Glutamatergic neuron (in vitro differentiated cells): ENCODE measurements around the gene ADARB2. TPM values are rescaled to one million over a fixed set of nuclear protein-coding genes. Genes with fewer than 3 reads are reported as not detected.

Experiments
- DNase-seq: peaks from one replicate; pipeline ENCODE4 v3.0.0; 2022
- H3K27ac Mint-ChIP-seq: one replicate; pipeline ENCODE4 v1.8.0; 2020; ENCODE audit warnings: mild to moderate bottlenecking, mixed read lengths, inconsistent platforms; ENCODE audit not compliant: unreplicated experiment
- H3K27me3 Mint-ChIP-seq: one replicate; pipeline ENCODE4 v1.8.0; 2020; ENCODE audit warnings: mild to moderate bottlenecking, moderate library complexity, mixed read lengths, inconsistent platforms; ENCODE audit not compliant: unreplicated experiment
- H3K36me3 Mint-ChIP-seq: one replicate; pipeline ENCODE4 v1.8.0; 2020; ENCODE audit warnings: mild to moderate bottlenecking, mixed read lengths, inconsistent platforms; ENCODE audit not compliant: unreplicated experiment
- H3K4me1 Mint-ChIP-seq: one replicate; pipeline ENCODE4 v1.8.0; 2020; ENCODE audit warnings: mild to moderate bottlenecking, low read depth, mixed read lengths, inconsistent platforms; ENCODE audit not compliant: unreplicated experiment
- H3K4me3 Mint-ChIP-seq: one replicate; pipeline ENCODE4 v1.8.0; 2020; ENCODE audit warnings: mild to moderate bottlenecking, mixed read lengths, inconsistent platforms; ENCODE audit not compliant: unreplicated experiment
- H3K9me3 Mint-ChIP-seq: one replicate; pipeline ENCODE4 v1.8.0; 2020; ENCODE audit warnings: mild to moderate bottlenecking, moderate library complexity, mixed read lengths, inconsistent platforms; ENCODE audit not compliant: unreplicated experiment
- CTCF ChIP-seq: fragments of 200-600 bp; sonication (generic); IDR thresholded peaks from one replicate; pipeline ENCODE4 v1.5.0; 2021; ENCODE audit not compliant: partially characterized antibody, unreplicated experiment
- total RNA-seq: library from RNA; stranded (reverse); fragmentation: NEBNext Ultra II Directional; extraction: Animal tissue kit (Norgen Biotek cat#: 25700); gene quantifications from one replicate; pipeline ENCODE4 v1.2.1, GENCODE V29; 2021; ENCODE audit not compliant: unreplicated experiment

The ADARB2 gene
- total RNA-seq, 1 donor from 2014 or later, result 20.6 TPM

- no peak for TF ChIP-seq CTCF
- peaks cover 14% of the 10 kb centered on the region for H3K4me1 Mint-ChIP-seq
Observed at GRCh38 chr10:1690086-1690485, 47.2 kb downstream of the ADARB2 start.

GRCh38 chr10:1688531-1688930 lies 48.8 kb downstream of the ADARB2 start:
- H3K27ac Mint-ChIP-seq, result no peak overlapping the region
- no peak for DNase-seq
- peaks cover 8% of the 10 kb centered on the region for H3K4me1 Mint-ChIP-seq
- no peak overlapping the region for H3K4me3 Mint-ChIP-seq
- peaks cover 2% of the 10 kb centered on the region for H3K9me3 Mint-ChIP-seq
- no peak for TF ChIP-seq CTCF
- peaks cover 3% of the 10 kb centered on the region for H3K27me3 Mint-ChIP-seq
- H3K36me3 Mint-ChIP-seq, result peaks cover 10% of the 10 kb centered on the region

More at GRCh38 chr10:1690086-1690485, 47.2 kb downstream of the ADARB2 start:
- Mint-ChIP-seq H3K4me3 (no peak overlapping the region), H3K27me3 (peaks cover 4% of the 10 kb centered on the region), H3K36me3 (peaks cover 15% of the 10 kb centered on the region), H3K27ac (no peak overlapping the region), H3K9me3 (no peaks in the 10 kb centered on the region)
- DNase-seq, result no peak

GRCh38 chr10:1687623-1688150 lies 49.6 kb downstream of the ADARB2 start:
- H3K9me3 Mint-ChIP-seq, result peaks cover 2% of the 10 kb centered on the region
- TF ChIP-seq CTCF, result no peak
- H3K4me3 Mint-ChIP-seq, result no peak overlapping the region
- peaks cover 3% of the 10 kb centered on the region for H3K27me3 Mint-ChIP-seq
- no peak for DNase-seq
- peaks cover 10% of the 10 kb centered on the region for H3K36me3 Mint-ChIP-seq
- no peak overlapping the region for H3K27ac Mint-ChIP-seq
- H3K4me1 Mint-ChIP-seq, result peaks cover 11% of the 10 kb centered on the region

- DNase-seq, result no peak
- Mint-ChIP-seq H3K4me3 (no peak overlapping the region), H3K27ac (no peak overlapping the region), H3K4me1 (peaks cover 12% of the 10 kb centered on the region), H3K36me3 (peaks cover 10% of the 10 kb centered on the region), H3K27me3 (peaks cover 3% of the 10 kb centered on the region), H3K9me3 (peaks cover 2% of the 10 kb centered on the region)
- TF ChIP-seq CTCF, result no peak
Observed at GRCh38 chr10:1687190-1687589, 50.1 kb downstream of the ADARB2 start.

- peaks cover 9% of the 10 kb centered on the region for H3K4me1 Mint-ChIP-seq
- H3K9me3 Mint-ChIP-seq, result peaks cover 2% of the 10 kb centered on the region
- peaks cover 10% of the 10 kb centered on the region for H3K36me3 Mint-ChIP-seq
- H3K4me3 Mint-ChIP-seq, result no peak overlapping the region
- H3K27me3 Mint-ChIP-seq, result no peaks in the 10 kb centered on the region
- no peak for TF ChIP-seq CTCF
- no peak for DNase-seq
- no peak overlapping the region for H3K27ac Mint-ChIP-seq
Observed at GRCh38 chr10:1686491-1686749, 50.9 kb downstream of the ADARB2 start.
